Kidney tubule cell (primary cell): ENCODE measurements around the gene QSOX1.

Experiments
- DNase-seq: peaks from one replicate; pipeline ENCODE4 v3.0.0-alpha.2; 2018; ENCODE audit warnings: low spot score

QSOX1 gene

GRCh38 chr1:180251526-180252305, 97.0 kb downstream of the QSOX1 start:
- DNase-seq = no peak

GRCh38 chr1:180252638-180253536, 98.2 kb downstream of the QSOX1 start:
- peak; percentile 63 for DNase-seq
